ES-I3 (cell line): Measurements from ENCODE around the gene ABCA5.

Source experiments
- H3K36me3 ChIP-seq: 2 replicates; pipeline ENCODE4 v1.6.1; 2013; ENCODE audit warnings: mild to moderate bottlenecking, low read length, control low read depth, moderate library complexity; ENCODE audit not compliant: insufficient read depth
- H3K4me1 ChIP-seq: 2 replicates; pipeline ENCODE4 v1.6.1; 2013; ENCODE audit warnings: mild to moderate bottlenecking, control low read depth, low read length; ENCODE audit not compliant: insufficient read depth
- H3K9ac ChIP-seq: 2 replicates; pipeline ENCODE4 v1.6.1; 2013; ENCODE audit warnings: low read depth, mild to moderate bottlenecking, low read length, moderate library complexity
- H3K9me3 ChIP-seq: 2 replicates; pipeline ENCODE4 v1.6.1; 2013; ENCODE audit warnings: mild to moderate bottlenecking, low read length, moderate library complexity; ENCODE audit not compliant: control insufficient read depth, insufficient read depth

ABCA5 gene, protein sequence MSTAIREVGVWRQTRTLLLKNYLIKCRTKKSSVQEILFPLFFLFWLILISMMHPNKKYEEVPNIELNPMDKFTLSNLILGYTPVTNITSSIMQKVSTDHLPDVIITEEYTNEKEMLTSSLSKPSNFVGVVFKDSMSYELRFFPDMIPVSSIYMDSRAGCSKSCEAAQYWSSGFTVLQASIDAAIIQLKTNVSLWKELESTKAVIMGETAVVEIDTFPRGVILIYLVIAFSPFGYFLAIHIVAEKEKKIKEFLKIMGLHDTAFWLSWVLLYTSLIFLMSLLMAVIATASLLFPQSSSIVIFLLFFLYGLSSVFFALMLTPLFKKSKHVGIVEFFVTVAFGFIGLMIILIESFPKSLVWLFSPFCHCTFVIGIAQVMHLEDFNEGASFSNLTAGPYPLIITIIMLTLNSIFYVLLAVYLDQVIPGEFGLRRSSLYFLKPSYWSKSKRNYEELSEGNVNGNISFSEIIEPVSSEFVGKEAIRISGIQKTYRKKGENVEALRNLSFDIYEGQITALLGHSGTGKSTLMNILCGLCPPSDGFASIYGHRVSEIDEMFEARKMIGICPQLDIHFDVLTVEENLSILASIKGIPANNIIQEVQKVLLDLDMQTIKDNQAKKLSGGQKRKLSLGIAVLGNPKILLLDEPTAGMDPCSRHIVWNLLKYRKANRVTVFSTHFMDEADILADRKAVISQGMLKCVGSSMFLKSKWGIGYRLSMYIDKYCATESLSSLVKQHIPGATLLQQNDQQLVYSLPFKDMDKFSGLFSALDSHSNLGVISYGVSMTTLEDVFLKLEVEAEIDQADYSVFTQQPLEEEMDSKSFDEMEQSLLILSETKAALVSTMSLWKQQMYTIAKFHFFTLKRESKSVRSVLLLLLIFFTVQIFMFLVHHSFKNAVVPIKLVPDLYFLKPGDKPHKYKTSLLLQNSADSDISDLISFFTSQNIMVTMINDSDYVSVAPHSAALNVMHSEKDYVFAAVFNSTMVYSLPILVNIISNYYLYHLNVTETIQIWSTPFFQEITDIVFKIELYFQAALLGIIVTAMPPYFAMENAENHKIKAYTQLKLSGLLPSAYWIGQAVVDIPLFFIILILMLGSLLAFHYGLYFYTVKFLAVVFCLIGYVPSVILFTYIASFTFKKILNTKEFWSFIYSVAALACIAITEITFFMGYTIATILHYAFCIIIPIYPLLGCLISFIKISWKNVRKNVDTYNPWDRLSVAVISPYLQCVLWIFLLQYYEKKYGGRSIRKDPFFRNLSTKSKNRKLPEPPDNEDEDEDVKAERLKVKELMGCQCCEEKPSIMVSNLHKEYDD (N-terminal part only)

DNA sequence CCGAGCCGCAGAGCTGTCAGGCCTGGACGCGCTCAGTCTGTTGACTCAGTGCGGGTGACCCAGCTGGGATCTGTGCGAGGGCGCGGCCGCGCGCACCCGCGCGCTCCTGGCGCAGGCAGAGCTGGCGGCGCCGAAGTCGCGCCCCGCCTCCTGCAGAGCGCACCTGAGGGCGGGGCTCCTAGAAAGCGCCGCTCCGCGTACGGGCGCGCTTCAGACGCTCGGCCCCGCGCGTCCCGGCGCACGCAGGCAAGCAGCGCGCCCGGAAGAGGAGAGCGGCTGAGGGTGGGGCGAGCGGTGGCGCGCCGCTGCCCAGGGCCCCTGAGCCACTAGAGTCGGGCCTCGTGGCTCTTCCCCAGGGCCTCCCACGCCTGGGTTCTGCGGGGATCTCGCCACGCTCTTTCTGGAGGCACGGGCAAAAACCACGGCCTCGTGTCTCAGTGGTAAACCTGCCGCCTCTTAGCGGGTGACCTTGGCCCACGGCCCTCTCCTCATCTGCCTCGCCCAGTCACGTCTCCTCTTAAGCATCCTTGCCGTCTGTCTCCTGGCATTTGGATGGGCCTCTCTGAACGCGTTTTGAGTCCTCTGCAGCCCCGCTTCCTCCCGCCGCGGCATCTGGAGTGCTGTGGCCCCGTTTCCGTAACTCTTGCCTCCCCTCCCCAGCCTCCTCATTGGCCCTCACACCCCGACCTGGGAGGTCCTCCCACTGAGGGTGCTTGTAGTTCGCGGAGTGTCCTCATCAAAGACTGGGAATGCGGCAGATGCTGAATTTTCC is at the start of gene ABCA5:
TSS of gene ABCA5 (minus strand) at position 74 of the 772 bp plus-strand sequence. CDS start 12,718 bp downstream, outside the sequence.
- no peaks in the 10 kb centered on the region; the same call in 1 of the 2 replicates for H3K4me1 ChIP-seq
- H3K36me3 ChIP-seq, result no peaks in the 10 kb centered on the region
- H3K9ac ChIP-seq, result peak within 1 kb of the TSS; percentile 81
- H3K9me3 ChIP-seq, result no peaks in the 10 kb centered on the region; the same call in 1 of the 2 replicates

DNA sequence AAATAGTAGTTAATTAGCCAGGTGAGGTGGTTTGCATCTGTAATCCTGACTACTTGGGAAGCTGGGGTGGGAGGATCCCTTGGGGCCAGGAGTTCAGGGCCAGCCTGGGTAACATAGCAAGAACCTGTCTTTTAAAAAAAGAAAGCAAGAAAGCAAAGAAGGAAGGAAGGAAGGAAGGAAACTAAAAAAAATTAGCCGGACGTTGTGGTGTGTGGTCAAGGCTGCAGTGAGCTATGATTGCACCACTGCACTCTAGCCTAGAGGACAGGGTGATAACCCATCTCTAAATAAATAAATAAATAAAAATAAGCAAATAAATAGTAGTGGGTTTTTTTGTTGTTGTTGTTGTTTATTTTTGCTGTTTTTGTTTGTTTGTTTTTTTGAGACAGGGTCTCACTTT is 48.3 kb upstream of the ABCA5 start:
- Histone ChIP-seq H3K36me3 (no peaks in the 10 kb centered on the region), H3K9ac (no peak overlapping the region), H3K4me1 (peaks cover 4% of the 10 kb centered on the region), H3K9me3 (no peaks in the 10 kb centered on the region)

DNA sequence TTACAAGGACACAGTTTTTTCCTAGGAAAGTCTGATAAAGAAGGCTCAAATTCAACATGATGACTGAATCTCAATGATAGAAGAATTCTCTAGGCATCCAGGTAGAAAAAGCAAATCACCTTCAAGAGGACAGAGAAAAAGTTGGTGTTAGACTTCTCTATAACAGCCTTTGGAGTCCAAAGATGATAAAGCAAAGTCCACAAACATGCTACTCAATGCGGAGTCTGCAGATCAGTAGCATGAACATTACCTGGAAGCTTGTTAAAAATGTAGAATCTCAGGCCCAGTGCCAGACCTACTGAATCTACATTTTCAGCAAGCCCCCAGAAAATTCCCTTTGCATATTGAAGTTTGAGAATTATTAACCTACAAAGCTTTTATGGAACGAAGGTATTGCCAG is 46.1 kb upstream of the ABCA5 start:
- Histone ChIP-seq H3K9me3 (no peaks in the 10 kb centered on the region), H3K36me3 (no peaks in the 10 kb centered on the region)

DNA sequence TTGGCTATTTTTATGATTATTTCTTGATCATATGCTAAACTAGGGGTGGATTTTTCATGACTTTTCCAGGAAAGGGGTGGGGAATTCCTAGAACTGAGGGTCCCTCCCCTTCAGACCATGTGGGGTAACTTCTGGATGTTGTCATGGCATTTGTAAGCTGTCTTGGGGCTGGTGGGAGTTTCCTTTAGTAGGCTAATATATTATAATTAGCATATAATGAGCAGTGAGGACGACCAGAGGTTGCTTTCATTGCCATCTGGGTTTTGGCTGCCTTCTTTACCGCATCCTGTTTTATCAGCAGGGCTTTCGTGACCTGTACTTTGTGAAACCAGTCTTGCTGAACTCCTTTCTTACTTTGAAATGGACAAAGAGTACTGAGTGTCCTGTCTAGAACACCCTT is 40.4 kb upstream of the ABCA5 start:
- Histone ChIP-seq H3K4me1 (peaks cover 4% of the 10 kb centered on the region), H3K36me3 (no peaks in the 10 kb centered on the region), H3K9ac (no peak overlapping the region)

More for the DNA sequence above, 46.1 kb upstream of the ABCA5 start:
- Histone ChIP-seq H3K4me1 (peaks cover 4% of the 10 kb centered on the region), H3K9ac (no peak overlapping the region)

DNA sequence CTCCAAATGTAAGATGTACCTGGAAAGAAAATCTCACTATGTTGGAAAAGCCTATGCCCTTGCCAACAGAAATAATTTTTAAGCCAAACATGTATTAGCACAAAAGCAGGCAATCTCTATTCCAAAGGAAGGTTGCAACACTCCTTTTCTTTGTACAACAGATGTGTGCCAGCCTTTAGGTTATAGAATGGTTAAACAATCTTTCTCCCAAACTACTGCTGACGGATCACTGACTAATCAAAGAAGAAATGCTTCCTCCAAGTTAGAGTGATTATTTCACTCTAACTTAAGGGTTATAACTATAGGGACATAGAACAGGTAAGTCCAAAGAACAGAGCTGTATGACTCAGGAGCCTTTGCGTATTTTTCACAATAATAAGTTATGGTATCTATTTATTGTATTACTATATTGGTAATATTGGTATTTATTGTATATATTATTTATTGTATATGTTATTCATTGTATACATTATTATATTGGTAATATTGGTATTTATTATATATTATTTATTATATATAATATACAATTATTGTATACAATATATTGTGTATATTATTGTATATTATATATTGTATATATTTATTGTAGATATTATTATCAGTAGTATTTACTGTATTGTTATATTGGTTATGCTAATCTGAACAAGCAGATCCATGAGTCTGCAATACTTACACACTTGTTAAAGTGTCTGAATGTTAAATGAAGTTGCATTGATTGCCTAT is 36.7 kb upstream of the ABCA5 start:
- no peaks in the 10 kb centered on the region for H3K9me3 ChIP-seq
- peaks cover 3% of the 10 kb centered on the region; the same call in 1 of the 2 replicates for H3K4me1 ChIP-seq
- H3K36me3 ChIP-seq, result no peaks in the 10 kb centered on the region
- H3K9ac ChIP-seq, result no peak overlapping the region

More for the DNA sequence above, 40.4 kb upstream of the ABCA5 start:
- no peaks in the 10 kb centered on the region for H3K9me3 ChIP-seq

DNA sequence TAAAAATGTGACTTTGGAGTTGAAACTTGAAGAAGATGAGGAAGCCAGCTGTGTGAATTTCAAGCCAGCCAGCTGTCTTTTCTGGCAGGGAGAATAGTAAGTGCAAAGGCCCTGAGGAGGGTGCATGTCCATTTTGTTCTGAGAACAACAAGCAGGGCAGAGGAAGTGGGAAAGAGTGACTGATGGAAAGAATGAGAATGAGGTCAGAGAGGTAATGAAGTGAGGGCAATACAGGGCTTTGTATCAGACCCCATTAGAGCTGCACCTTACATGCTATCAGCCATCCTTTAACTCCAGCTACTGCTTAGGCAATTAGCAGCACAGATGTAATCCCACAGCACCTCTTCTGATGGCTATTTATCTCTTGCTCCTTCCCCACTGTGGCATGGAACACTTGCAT is 34.2 kb upstream of the ABCA5 start:
- Histone ChIP-seq H3K4me1 (peaks cover 3% of the 10 kb centered on the region; the same call in 1 of the 2 replicates), H3K9ac (no peak overlapping the region), H3K9me3 (no peaks in the 10 kb centered on the region), H3K36me3 (no peaks in the 10 kb centered on the region)

DNA sequence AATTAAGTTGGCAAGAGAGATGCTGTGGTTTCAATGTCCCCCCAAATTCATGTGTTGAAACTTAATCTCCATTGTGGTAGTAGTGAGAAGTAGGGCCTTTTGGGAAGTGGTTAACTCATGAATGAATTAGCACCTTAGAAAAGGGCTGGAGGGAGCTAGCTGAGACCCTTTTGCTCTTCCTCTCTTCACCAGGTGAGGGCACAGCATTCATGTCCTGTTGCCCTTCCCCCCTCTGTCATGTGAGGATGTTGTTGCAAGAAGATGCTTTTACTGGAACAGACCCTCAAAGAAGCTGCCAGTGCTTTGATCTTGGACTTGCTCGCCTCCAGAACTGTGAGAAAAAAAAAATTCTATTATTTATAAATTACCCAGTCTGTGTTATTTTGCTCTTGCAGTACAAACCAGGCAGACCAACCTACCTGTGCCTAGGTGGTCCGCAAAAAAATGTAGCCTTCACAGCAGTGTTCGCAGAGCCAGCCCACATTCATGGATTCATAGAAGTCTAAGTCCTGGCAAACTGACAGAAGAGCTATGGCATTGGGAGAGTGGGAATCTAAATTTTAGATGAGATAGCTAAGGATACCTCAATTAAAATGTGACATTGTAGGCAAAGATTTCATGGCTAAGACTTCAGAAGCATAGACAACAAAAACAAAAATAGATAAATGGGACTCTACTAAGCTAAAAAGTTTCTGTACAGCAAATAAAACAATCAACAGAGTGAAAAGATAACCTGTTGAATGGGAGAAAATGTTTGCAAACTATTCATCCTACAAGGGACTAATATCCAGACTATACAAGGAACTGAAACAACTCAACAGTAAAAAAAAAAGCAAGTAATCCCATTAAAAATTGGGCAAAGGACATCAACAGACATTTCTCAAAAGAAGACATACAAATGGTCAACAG is 32.0 kb upstream of the ABCA5 start:
- H3K36me3 ChIP-seq, result no peaks in the 10 kb centered on the region
- peaks cover 3% of the 10 kb centered on the region; the same call in 1 of the 2 replicates for H3K4me1 ChIP-seq
- no peaks in the 10 kb centered on the region for H3K9me3 ChIP-seq
- no peak overlapping the region for H3K9ac ChIP-seq

DNA sequence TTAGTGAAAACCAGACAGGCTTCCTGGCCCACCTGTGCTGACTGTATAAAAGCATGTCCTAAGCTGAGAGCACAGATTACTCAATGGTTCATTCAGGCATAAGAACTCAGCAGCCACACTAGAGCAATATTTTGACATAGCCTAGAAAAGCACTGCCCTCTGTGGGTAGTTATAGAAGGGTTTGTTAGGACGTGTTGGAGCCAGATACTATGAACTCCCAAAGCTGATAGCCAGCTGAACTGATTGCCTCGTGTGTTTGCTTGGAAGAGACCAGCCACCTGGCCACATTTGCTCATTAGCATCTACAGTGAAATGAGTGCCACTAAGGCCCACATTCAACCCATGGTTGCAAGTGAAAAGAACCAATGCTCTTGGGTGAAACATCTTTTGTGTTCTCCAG is 30.8 kb upstream of the ABCA5 start:
- no peak overlapping the region for H3K9ac ChIP-seq
- H3K9me3 ChIP-seq, result no peaks in the 10 kb centered on the region
- H3K4me1 ChIP-seq, result peaks cover 3% of the 10 kb centered on the region; the same call in 1 of the 2 replicates
- H3K36me3 ChIP-seq, result no peaks in the 10 kb centered on the region

DNA sequence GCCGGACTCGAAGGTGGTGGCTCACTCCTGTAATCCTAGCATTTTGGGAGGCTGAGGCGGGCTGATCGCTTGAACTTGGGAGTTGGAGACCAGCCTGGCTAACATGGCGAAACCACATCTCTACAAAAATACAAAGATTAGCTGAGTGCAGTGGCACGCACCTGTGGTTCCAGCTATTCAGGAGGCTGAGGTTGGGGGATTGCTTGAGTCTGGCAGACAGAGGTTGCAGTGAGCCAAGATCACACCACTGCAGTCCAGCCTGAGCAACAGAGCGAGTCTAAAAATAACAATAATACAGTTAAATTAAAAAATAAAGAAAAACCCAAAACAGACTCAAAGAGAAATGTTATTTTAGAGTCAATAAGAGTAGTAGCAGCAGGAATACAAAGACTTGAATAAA is 29.7 kb upstream of the ABCA5 start:
- H3K4me1 ChIP-seq, result peaks cover 3% of the 10 kb centered on the region; the same call in 1 of the 2 replicates
- H3K9ac ChIP-seq, result no peak overlapping the region
- H3K36me3 ChIP-seq, result no peaks in the 10 kb centered on the region
- H3K9me3 ChIP-seq, result no peaks in the 10 kb centered on the region

DNA sequence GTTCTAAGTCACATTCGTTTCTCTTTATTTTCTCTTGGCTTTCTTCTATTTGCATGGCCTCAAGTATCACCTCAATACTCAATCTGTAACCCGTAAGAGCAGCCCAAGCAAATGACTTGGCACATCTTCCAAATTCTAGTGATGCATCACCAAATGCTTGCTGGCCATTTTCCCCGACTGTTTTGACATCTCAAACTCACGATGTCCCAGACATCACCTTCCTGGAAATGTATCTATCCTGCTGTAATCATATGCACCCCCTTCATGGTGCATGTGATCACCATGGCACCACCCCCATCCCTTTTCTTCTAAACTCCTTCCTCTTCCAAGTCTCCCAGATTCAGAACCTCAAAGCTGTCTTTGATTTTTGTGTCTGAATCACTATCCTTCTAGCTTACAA is 24.0 kb upstream of the ABCA5 start:
- Histone ChIP-seq H3K9ac (no peak overlapping the region), H3K4me1 (no peaks in the 10 kb centered on the region), H3K36me3 (no peaks in the 10 kb centered on the region), H3K9me3 (no peaks in the 10 kb centered on the region)

DNA sequence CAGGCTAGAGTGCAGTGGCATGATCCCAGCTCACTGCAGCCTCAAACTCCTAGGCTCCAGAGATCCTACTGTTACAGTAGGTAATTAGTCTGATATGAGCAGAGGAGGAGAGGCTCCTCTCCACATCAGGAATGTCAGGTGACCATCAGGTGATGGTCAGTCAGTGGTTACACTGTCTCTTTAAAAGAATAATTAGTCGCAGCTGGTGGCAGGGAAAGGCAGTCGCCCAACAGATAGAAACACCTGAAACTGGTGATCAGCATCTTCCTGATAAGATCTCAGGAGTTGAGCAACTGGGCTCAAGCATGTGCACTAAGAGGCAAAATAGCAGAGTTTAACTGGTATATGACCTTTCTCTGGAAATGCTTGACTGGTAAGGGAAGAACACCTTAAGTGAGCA is 21.5 kb upstream of the ABCA5 start:
- H3K36me3 ChIP-seq, result no peaks in the 10 kb centered on the region
- no peak overlapping the region for H3K9ac ChIP-seq
- no peaks in the 10 kb centered on the region for H3K4me1 ChIP-seq
- H3K9me3 ChIP-seq, result no peaks in the 10 kb centered on the region

DNA sequence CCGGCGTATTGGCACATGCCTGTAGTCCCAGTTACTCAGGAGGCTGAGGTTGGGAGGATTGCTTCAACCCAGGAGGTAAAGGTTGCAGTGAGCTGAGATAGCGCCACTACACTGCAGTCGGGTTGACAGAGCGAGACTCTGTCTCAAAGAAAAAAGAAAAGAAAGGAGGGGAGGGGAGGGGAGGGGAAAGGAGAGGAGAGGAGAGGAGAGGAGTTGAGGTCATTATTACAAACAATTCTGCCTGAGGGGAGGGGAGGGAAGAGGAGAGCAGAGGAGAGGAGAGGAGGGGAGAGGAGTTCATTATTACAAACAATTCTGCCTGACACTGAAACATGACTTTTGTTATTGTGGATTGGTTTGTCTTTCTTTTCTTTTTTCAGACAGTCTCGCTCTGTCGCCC is 19.8 kb upstream of the ABCA5 start:
- no peaks in the 10 kb centered on the region; the same call in 1 of the 2 replicates for H3K4me1 ChIP-seq
- no peak overlapping the region for H3K9ac ChIP-seq
- no peaks in the 10 kb centered on the region for H3K9me3 ChIP-seq
- no peaks in the 10 kb centered on the region for H3K36me3 ChIP-seq
